K562 (cell line): ENCODE data around the gene BRWD1. TPM values are rescaled to one million over a fixed set of nuclear protein-coding genes. Genes with fewer than 3 reads are reported as not detected.

Experiments
- DDX20 ChIP-seq: fragments of 450-650 bp; IDR thresholded peaks from 2 replicates; pipeline ENCODE4 v1.6.1; 2016; ENCODE audit warnings: missing genetic modification characterization, low read depth, mild to moderate bottlenecking, missing compliant biosample characterization, moderate library complexity
- EP300 ChIP-seq: IDR thresholded peaks from 2 replicates; pipeline ENCODE4 v1.6.1; 2012; ENCODE audit warnings: low read length, improper control_type of control experiment
- GATAD2B ChIP-seq: fragments of 450-650 bp; IDR thresholded peaks from 2 replicates; pipeline ENCODE4 v1.6.1; 2017; ENCODE audit warnings: mild to moderate bottlenecking, borderline replicate concordance
- HDAC2 ChIP-seq: fragments of 450-650 bp; IDR thresholded peaks from 2 replicates; pipeline ENCODE4 v1.6.1; 2016; ENCODE audit warnings: mild to moderate bottlenecking
- HDAC8 ChIP-seq: fragments of 450-650 bp; IDR thresholded peaks from 2 replicates; pipeline ENCODE4 v1.6.1; 2016; ENCODE audit warnings: mild to moderate bottlenecking, missing genetic modification characterization, moderate library complexity, missing compliant biosample characterization
- HLTF ChIP-seq: fragments of 450-650 bp; IDR thresholded peaks from 2 replicates; pipeline ENCODE4 v1.6.1; 2016
- KLF10 ChIP-seq: fragments of 250-450 bp; sonication (Bioruptor Pico); IDR thresholded peaks from 2 replicates; pipeline ENCODE4 v1.6.1; 2021; ENCODE audit warnings: matching md5 sums
- MTA1 ChIP-seq: fragments of 450-650 bp; IDR thresholded peaks from 2 replicates; pipeline ENCODE4 v1.6.1; 2017; ENCODE audit warnings: borderline replicate concordance
- NFXL1 ChIP-seq: fragments of 450-650 bp; formaldehyde crosslinking; IDR thresholded peaks from 2 replicates; pipeline ENCODE4 v1.4.0; 2021; ENCODE audit warnings: mild to moderate bottlenecking
- POLR3G ChIP-seq: IDR thresholded peaks from 2 replicates; pipeline ENCODE4 v1.6.1; 2011; ENCODE audit not compliant: insufficient read length, insufficient replicate concordance; ENCODE audit errors: extremely low read depth
- RBM39 ChIP-seq: fragments of 200-400 bp; formaldehyde crosslinking; optimal IDR thresholded peaks from 2 replicates; pipeline ENCODE3; 2018; ENCODE audit warnings: low read depth, low read length
- SETDB1 ChIP-seq: IDR thresholded peaks from one replicate; pipeline ENCODE4 v1.6.1; 2012; ENCODE audit warnings: low read length, control low read depth, inconsistent platforms
- TCF3 ChIP-seq: sonication (generic); formaldehyde crosslinking; IDR thresholded peaks from 2 replicates; pipeline ENCODE4 v1.4.0; 2020; ENCODE audit warnings: mild to moderate bottlenecking, missing genetic modification reagents
- ZFP30 ChIP-seq: fragments of 250-450 bp; sonication (Bioruptor Pico); IDR thresholded peaks from 2 replicates; pipeline ENCODE4 v1.8.0; 2022; ENCODE audit warnings: moderate library complexity, mild to moderate bottlenecking, inconsistent platforms, borderline replicate concordance
- ZFP36 ChIP-seq: fragments of 150-350 bp; IDR thresholded peaks from 2 replicates; pipeline ENCODE4 v1.6.1; 2018; ENCODE audit warnings: low read length, low read depth; ENCODE audit not compliant: partially characterized antibody
- ZNF224 ChIP-seq: sonication (generic); formaldehyde crosslinking; IDR thresholded peaks from 2 replicates; pipeline ENCODE4 v1.8.0; 2022; ENCODE audit warnings: mild to moderate bottlenecking, missing genetic modification reagents
- ZNF444 ChIP-seq: fragments of 250-450 bp; sonication (Bioruptor Pico); IDR thresholded peaks from 2 replicates; pipeline ENCODE4 v1.4.0; 2020; ENCODE audit warnings: mild to moderate bottlenecking, moderate library complexity
- ZNF584 ChIP-seq: fragments of 200-800 bp; sonication (Bioruptor generic); IDR thresholded peaks from 2 replicates; pipeline ENCODE4 v1.6.1; 2016; ENCODE audit warnings: low read depth, mild to moderate bottlenecking, missing genetic modification characterization, missing compliant biosample characterization
- polyA plus RNA-seq, 8 experiments: library from polyadenylated mRNA; depleted of rRNA in 4 of 8; stranded (reverse) in 5 of 8; unstranded in 3 of 8; fragments of >200 nt; fragmentation: Nextera tagmentation in 2 of 8; fragmentation: Illumina TruSeq in 1 of 8; extraction: Ambion mirVana in 2 of 8; extraction: Trizol in 1 of 8; gene quantifications; 2 replicates each; pipeline versions ENCODE4 v1.2.1 to v1.2.3, GENCODE V29; 2011 to 2014; ENCODE audit warnings: inconsistent platforms in 1 of 8, missing spikeins in 1 of 8
- total RNA-seq, 7 experiments: library from RNA; depleted of rRNA in 6 of 7; stranded (reverse); fragments of >200 nt in 6 of 7; fragmentation: Illumina TruSeq in 2 of 7; extraction: Trizol in 2 of 7; gene quantifications; 2 replicates each; pipeline versions ENCODE4 v1.2.1 to v1.2.3, GENCODE V29; 2011 to 2021; ENCODE audit warnings: low replicate concordance in 1 of 7
- TF ChIP-seq, protein P1 (sequence below): sonication (generic); formaldehyde crosslinking; IDR thresholded peaks from 2 replicates; pipeline ENCODE4 v1.9.0; 2022; ENCODE audit warnings: mild to moderate bottlenecking, missing genetic modification reagents
- TF ChIP-seq, protein P2 (sequence below): fragments of 250-450 bp; sonication (Bioruptor Pico); IDR thresholded peaks from 2 replicates; pipeline ENCODE4 v1.9.0; 2021; ENCODE audit warnings: mild to moderate bottlenecking
- TF ChIP-seq, protein P3 (sequence below): fragments of 450-650 bp; formaldehyde crosslinking; IDR thresholded peaks from 2 replicates; pipeline ENCODE4 v1.4.0; 2020; ENCODE audit warnings: mild to moderate bottlenecking, mixed read lengths
- TF ChIP-seq, protein P4 (sequence below): fragments of 250-450 bp; sonication (Bioruptor Pico); IDR thresholded peaks from 2 replicates; pipeline ENCODE4 v1.8.0; 2022; ENCODE audit warnings: inconsistent platforms, mild to moderate bottlenecking, moderate library complexity, borderline replicate concordance
- TF ChIP-seq, protein P5 (sequence below): fragments of 450-650 bp; formaldehyde crosslinking; conservative IDR thresholded peaks from 2 replicates; pipeline ENCODE4 v1.4.0; 2022; ENCODE audit warnings: mild to moderate bottlenecking, missing genetic modification characterization

BRWD1 gene
- total and polyA plus RNA-seq, 9 of the 15 experiments (the other 6 are each of a cell fraction or from before 2014, with no cell fraction given): 10.1 to 60.2 (median 34.1) TPM

DNA sequence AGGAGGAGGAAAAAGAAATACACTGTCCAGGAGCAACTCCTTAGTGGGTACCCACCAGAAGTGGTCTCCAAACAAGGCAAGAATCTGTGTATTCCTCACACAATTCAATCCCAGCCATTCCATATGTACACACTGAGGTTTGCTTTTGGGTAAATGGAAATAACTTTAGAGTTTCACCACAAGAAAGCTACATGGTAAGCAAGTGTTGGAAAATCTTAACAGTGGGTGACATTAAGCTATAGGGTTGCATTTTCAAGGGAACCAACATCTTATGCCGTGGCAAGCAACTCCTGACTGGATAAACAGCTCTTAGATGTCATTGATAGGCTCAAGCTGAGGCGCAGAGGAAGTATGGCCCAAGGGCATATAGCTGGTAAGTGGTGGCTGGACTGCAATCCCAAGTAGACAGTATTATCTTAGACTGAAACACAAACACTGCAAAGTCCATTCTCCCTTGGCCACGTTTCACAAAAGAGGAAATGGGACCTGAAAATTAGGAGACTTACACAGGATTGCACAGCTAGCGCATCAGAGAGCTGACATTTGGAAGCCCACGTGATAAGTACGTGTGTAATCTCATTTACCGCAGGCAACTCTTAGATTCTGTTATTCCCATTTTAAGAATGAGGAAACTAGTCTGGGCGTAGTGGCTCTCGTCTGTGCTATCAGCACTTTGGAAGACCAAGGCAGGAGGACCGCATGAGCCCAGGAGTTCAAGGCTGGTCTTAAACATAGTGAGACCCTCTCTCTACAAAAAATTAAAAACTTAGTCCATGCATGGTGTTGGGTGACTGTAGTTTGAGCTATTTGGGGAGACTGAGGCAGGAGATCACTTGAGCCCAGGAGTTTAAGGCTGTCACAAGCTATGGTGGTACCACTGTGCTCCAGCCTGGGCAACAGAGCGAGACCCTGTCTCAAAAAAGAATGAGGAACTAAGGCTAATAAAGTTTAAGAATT is 4.0 kb upstream of the BRWD1 start (continued):
- TF ChIP-seq, protein P1, sequence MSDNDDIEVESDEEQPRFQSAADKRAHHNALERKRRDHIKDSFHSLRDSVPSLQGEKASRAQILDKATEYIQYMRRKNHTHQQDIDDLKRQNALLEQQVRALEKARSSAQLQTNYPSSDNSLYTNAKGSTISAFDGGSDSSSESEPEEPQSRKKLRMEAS (CRISPR knock-in tag): peak; percentile 42; the same call in 1 of the 2 replicates
- 0 out of 2 replicates have a peak, but pooled peaks have one; percentile 15 for TF ChIP-seq ZFP30 (CRISPR knock-in tag)
- TF ChIP-seq, protein P2, sequence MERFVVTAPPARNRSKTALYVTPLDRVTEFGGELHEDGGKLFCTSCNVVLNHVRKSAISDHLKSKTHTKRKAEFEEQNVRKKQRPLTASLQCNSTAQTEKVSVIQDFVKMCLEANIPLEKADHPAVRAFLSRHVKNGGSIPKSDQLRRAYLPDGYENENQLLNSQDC (CRISPR knock-in tag): no peak
- TF ChIP-seq HDAC8: peak; percentile 76; the same call in 1 of the 2 replicates
- TF ChIP-seq EP300: peak; percentile 79
- TF ChIP-seq DDX20 (tag): peak; percentile 67
- TF ChIP-seq NFXL1 (CRISPR knock-in tag): peak; percentile 58; the same call in 1 of the 2 replicates
- TF ChIP-seq, protein P3, sequence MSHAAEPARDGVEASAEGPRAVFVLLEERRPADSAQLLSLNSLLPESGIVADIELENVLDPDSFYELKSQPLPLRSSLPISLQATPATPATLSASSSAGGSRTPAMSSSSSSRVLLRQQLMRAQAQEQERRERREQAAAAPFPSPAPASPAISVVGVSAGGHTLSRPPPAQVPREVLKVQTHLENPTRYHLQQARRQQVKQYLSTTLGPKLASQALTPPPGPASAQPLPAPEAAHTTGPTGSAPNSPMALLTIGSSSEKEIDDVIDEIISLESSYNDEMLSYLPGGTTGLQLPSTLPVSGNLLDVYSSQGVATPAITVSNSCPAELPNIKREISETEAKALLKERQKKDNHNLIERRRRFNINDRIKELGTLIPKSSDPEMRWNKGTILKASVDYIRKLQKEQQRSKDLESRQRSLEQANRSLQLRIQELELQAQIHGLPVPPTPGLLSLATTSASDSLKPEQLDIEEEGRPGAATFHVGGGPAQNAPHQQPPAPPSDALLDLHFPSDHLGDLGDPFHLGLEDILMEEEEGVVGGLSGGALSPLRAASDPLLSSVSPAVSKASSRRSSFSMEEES: peak; percentile 61
- TF ChIP-seq MTA1: 0 out of 2 replicates have a peak, but pooled peaks have one; percentile 23
- TF ChIP-seq, protein P4, sequence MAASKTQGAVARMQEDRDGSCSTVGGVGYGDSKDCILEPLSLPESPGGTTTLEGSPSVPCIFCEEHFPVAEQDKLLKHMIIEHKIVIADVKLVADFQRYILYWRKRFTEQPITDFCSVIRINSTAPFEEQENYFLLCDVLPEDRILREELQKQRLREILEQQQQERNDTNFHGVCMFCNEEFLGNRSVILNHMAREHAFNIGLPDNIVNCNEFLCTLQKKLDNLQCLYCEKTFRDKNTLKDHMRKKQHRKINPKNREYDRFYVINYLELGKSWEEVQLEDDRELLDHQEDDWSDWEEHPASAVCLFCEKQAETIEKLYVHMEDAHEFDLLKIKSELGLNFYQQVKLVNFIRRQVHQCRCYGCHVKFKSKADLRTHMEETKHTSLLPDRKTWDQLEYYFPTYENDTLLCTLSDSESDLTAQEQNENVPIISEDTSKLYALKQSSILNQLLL (CRISPR knock-in tag): no peak
- TF ChIP-seq, protein P5, sequence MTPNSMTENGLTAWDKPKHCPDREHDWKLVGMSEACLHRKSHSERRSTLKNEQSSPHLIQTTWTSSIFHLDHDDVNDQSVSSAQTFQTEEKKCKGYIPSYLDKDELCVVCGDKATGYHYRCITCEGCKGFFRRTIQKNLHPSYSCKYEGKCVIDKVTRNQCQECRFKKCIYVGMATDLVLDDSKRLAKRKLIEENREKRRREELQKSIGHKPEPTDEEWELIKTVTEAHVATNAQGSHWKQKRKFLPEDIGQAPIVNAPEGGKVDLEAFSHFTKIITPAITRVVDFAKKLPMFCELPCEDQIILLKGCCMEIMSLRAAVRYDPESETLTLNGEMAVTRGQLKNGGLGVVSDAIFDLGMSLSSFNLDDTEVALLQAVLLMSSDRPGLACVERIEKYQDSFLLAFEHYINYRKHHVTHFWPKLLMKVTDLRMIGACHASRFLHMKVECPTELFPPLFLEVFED (CRISPR knock-in tag): peak; percentile 68; the same call in 1 of the 2 replicates
- TF ChIP-seq SETDB1: no peak
- TF ChIP-seq POLR3G: no peak
- no peak for TF ChIP-seq RBM39
- TF ChIP-seq ZFP36: peak; percentile 33
- TF ChIP-seq GATAD2B: no peak
- TF ChIP-seq HDAC2: peak; percentile 64; the same call in 1 of the 2 replicates
- no peak for TF ChIP-seq ZNF224
- no peak for TF ChIP-seq HLTF
- TF ChIP-seq TCF3 (CRISPR knock-in tag): peak; percentile 53; the same call in 1 of the 2 replicates
- TF ChIP-seq ZNF584: peak; percentile 89
- 0 out of 2 replicates have a peak, but pooled peaks have one; percentile 61 for TF ChIP-seq ZNF444 (CRISPR knock-in tag)
- TF ChIP-seq KLF10 (CRISPR knock-in tag): no peak
